ENCODE measurements around the gene FMC1.

DNA sequence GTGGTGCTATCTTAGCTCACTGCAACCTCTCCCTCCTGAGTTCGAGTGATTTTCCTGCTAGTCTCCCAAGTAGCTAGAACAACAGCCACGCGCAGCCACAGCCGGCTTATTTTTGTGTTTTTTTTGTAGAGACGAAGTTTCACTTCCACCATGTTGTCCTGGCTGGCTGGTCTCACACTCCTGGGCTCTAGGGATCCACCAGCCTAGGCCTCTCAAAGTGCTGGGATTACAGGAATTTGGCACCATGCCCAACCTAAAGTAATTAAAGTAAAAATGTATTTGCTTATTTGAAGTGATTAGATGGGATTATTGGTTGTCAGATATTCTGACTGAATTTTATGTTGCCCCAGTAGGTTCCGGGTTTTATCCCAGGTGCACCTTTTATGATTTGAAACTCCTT, 41.3 kb downstream of the FMC1 start:
- TF ChIP-seq, protein P1, sequence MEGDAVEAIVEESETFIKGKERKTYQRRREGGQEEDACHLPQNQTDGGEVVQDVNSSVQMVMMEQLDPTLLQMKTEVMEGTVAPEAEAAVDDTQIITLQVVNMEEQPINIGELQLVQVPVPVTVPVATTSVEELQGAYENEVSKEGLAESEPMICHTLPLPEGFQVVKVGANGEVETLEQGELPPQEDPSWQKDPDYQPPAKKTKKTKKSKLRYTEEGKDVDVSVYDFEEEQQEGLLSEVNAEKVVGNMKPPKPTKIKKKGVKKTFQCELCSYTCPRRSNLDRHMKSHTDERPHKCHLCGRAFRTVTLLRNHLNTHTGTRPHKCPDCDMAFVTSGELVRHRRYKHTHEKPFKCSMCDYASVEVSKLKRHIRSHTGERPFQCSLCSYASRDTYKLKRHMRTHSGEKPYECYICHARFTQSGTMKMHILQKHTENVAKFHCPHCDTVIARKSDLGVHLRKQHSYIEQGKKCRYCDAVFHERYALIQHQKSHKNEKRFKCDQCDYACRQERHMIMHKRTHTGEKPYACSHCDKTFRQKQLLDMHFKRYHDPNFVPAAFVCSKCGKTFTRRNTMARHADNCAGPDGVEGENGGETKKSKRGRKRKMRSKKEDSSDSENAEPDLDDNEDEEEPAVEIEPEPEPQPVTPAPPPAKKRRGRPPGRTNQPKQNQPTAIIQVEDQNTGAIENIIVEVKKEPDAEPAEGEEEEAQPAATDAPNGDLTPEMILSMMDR (IDR thresholded peaks at IDR 0.05; ENCODE audit: poor library complexity): no peak
- TF ChIP-seq EZH2 (IDR thresholded peaks at IDR 0.05; ENCODE audit: borderline replicate concordance): no peak
